SKM-1 (cell line): Measurements from ENCODE around the gene GALNT13.

ENCODE experiments used
- DNase-seq: peaks from one replicate; lab custom pipeline; 2025; ENCODE audit not compliant: unreplicated experiment; lab: John Stamatoyannopoulos, UW

GALNT13 gene

DNA sequence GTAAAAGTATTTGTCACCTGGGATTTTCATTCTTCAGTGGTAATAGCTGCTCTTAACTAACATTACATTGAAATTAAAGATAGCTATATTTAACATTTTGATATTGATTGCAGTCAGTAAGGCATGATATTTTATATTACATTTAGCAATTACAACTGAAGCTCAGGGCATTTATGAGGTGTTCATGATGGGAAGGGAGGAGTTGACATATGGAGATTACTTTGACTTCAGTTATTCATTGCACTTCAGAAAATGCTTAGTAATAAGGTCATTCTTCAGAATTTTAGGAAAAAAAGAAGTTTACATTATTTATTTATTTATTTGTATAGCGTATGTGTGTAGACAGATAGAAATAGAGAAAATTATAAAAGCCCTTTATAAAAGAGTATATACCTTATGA, 352.0 kb downstream of the GALNT13 start:
- DNase-seq: no peak

DNA sequence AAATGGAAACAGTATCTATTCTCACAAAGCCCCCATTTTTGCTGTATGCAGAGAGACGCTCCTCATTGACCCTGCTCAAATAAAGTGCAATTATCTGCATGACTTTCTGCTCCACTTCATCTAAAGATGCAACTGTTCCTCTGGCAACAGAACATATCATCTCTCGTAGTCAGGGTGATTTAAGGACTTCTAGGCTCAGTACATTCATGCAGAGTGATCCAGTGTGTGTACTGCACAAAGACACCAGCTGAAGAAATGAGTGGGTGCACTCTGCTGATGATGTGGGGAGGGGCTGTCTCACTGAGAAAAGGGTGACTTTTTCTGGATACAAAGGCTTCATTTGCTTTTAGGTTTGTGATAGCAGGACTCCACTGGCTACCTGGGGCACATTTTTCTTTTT, 355.2 kb downstream of the GALNT13 start:
- DNase-seq: no peak

DNA sequence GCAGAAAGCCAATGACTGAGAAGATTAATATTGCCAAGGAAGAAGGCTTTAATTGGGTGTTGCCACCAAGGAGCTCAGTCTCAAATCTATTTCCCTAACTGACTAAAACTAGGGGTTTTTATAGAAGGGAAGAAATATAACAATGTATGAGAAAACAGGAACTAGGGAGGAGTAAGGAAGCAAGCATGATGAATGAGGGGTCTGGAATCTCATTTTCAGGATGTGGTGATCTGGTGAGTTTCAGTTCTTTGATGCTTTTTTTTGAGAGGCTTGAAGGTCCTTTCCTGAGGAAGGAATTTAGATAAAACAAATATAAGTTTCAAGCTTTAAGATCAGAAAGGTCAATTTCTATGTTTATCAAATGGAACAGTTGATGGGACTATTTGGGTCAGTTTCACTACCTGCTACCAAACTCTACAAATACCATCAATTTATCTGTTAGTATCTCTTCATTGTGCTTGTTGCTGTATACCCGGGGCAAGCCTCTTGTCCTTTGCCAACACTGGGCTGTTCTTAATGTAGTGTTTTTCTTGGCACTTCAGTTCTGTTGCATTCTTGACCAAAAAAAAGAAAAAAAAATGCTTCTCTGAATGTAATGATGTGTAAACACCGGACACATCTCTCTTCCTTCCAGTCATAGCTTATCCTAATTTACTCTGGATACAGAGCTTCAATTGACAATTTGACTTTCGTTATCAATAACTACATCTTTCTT, 357.0 kb downstream of the GALNT13 start:
- DNase-seq: no peak

DNA sequence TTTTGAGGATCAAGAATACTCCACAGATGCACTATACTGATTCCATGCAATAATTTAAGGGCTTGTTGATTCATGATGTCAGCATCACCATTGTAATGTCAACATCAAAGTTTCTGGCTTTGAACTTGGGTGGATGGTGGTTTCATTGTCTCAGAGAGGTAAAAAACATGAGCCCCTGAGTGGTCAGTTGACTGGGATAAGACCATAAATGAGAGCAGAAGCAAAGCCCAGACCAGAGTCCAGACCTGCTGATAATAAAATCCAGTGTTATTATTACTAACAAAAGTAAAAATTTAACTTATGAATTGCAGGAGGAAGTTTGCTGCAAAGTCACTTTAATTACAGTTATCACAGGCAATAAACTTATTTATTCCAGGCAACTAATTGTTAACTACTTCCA, 358.2 kb downstream of the GALNT13 start:
- DNase-seq: no peak

- no peak for DNase-seq
These were observed 359.3 kb downstream of the GALNT13 start for GRCh38 chr2:154231021-154231420.

DNA sequence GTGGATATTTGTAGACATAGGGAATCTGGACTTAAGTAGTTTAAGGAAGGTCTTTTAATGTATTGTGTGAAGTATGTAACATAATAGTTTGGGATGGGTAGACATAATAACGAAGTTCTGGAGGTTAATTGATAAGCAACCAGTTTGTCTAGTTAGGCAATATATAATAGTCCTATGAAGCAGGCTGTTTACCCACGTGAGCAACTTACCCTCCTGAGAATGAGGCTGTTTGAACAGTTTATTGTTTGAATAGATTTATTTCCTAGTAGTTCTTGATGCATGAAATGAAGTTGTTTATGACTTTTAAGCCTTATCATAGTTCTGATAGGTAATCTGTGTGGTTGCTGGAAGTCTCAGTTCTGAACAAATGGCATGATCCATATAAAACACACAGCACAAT, 361.5 kb downstream of the GALNT13 start:
- DNase-seq: no peak

DNA sequence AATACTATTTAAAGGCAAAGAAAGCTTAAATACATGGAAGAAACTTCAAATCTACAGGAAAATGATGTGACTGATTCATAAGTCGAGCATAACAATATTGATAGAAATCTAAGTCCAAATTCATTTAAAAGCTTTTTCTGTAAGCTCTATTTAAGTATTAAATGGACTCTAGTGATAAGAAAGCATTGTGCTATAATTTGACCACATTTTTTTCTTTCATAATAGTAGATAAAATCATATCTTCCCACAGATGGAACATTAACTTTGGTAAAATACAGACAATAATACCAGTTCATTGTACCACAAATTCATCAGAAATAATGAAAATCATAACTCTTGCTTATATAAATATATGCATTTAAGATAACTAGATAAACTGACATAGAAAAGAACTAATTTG, 366.5 kb downstream of the GALNT13 start:
- DNase-seq: no peak

DNA sequence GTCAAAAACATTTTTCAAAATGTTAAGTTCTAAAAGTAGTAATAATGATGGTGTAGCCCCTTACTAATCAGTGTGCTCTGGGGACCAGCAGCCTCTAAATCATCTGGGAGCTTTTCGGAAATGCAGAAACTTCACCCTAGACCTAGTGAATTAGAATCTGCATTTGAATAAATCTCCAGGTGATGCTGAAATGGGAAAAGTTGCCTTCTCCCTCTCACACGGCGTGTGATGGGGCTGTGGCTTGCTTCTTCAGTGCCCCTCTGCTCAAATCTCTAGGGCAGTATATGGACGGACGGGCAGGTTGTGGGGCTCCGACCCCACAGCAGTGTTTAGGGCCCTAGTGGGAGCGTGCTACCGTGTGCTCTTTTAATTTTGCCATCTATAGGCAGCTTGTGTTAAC, 368.6 kb downstream of the GALNT13 start:
- no peak for DNase-seq

DNA sequence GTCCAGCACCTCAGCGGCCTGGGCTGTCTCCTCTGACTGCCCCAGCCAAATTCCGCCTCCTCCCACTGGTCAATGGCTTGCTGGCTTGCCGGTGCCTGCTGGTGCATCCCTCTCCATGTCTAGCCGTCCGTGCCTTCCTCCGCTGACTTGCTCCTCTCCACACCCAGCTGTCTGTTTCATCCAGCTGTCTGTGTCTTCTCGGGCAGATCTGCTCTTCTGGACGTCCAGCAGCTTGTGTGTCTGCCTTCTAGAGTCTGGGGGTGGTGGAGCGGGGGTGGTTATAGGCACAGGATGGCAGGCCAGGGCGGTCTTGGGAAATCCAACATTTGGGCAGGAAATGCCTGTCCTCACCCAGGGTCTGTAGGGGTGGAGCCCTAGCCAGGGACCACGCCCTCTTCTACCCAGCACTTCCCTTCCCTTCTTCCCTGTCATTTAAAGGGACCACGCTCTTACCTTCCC, 369.2 kb downstream of the GALNT13 start:
- DNase-seq: no peak

GRCh38 chr2:154242687-154243086, 371.0 kb downstream of the GALNT13 start:
- DNase-seq: no peak

- no peak for DNase-seq
These were observed 372.0 kb downstream of the GALNT13 start for GRCh38 chr2:154243685-154244084.

- DNase-seq: no peak
These were observed 373.2 kb downstream of the GALNT13 start for GRCh38 chr2:154244932-154245331.

- no peak for DNase-seq
These were observed 375.8 kb downstream of the GALNT13 start for GRCh38 chr2:154247503-154247902.

- DNase-seq: no peak
These were observed 384.4 kb downstream of the GALNT13 start for GRCh38 chr2:154256136-154256535.

DNA sequence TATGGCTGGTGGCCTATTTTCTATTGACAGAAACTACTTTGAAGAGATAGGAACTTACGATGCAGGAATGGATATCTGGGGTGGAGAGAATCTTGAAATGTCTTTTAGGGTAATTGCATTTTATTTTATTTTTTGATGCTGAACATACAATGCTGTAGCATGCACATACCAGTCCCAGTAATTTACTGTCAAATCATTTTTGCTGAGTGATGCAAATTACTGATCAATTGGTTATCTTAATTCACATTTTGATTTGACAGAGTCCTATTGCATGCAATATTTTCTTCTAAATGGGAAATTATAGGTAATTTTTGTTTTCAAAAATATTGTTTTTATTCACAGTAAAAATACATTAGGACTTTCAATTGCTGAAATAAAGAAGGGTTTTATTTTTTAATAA, 387.3 kb downstream of the GALNT13 start:
- no peak for DNase-seq

GRCh38 chr2:154261473-154262027, 389.8 kb downstream of the GALNT13 start:
- DNase-seq: no peak

- DNase-seq: no peak
These were observed 391.5 kb downstream of the GALNT13 start for GRCh38 chr2:154263206-154263605.

DNA sequence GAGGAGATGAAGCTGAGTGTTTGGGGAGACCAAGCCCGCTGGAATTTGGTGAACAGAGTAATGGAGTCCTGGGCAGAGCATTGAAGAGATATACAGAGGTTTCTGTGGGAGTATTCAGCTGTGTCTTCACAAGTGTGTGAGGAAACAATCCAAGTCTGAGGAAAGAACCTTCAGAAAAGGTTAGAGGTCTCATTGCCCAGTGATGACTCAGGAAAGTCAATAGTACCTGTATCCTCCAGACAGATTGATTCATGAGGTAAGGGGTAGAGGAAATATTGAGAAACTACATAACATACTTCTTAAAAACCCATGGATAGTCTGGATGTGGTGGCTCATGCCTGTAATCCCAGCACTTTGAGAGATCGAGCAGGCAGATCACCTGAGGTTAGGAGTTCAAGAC, 392.3 kb downstream of the GALNT13 start:
- no peak for DNase-seq

DNA sequence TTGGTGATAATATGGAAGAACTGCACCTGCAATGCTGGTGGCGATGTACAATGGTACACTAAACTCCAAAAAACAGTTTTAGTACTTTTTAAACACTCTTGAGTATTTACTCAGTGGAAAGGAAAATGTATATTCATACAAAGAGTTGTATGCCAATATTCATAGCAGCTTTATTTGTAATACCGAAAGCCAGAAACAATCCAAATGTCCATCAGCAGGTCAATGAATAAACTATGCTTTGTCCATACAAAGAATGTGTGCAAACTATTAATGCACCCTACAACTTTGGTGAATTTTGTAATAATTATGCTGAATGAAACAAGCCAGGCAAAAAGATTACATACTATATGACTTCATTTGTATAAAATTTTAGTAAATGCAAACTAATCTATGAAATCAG, 396.3 kb downstream of the GALNT13 start:
- DNase-seq: no peak

- no peak for DNase-seq
These were observed 408.8 kb downstream of the GALNT13 start for GRCh38 chr2:154280543-154280942.

DNA sequence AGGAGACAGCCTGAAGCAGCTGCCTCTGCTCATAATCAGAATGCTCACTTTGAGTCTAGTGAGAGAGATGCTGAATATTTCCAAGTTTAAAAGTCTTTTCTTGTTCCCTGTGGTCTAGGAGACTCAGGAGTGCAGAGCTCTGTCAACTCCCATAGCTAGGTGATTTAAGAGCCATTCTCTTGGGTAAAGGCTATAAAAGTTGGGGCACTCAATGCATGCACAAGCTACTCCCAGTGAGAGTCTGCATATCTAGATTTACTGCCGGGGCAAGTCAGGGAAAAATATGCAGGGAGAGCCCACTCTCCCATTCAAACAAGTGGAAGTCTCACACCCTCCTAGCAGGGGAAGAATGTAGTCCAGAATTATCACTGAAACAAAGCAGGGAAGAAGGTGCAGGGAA, 418.1 kb downstream of the GALNT13 start:
- no peak for DNase-seq

DNA sequence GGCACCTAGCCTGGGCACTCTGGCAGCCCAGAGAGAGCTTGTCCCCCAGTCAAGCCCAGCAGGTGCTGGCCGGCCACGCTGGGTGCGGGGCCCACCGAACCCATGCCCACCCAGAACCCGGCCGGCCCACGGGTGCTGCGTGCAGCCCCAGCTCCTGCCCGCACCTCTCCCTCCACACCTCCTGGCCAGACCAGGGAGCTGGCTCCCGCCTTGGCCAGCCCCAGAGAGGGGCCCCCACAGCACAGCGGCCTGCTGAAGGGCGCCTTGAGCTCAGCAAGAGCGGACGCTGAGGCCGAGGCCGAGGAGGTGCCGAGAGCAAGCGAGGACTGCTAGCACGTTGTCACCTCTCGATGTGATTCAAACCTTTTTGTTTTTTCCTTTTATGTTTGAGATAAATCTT, 419.8 kb downstream of the GALNT13 start:
- DNase-seq: no peak

DNA sequence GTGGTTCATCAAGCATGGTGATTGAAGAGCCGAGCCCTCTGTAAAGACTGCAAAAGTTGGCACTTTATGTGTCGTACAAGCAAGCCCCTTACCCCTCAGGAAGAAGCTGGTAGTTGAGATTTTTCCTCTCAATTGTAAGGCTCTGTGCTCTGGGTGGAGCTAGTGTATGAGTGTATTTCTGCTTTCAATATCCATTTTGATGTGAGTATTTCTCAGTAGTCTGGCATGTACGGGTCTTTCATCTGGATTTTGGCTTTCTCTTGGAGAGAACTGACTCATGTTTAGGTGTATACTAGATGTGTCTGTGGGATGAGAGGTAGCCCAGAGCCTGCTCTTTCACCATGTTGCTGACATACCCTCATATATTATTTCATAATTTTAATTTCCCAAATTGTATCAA, 420.2 kb downstream of the GALNT13 start:
- no peak for DNase-seq
